ENCODE measurements around the gene GMCL2.

Gene GMCL2

DNA sequence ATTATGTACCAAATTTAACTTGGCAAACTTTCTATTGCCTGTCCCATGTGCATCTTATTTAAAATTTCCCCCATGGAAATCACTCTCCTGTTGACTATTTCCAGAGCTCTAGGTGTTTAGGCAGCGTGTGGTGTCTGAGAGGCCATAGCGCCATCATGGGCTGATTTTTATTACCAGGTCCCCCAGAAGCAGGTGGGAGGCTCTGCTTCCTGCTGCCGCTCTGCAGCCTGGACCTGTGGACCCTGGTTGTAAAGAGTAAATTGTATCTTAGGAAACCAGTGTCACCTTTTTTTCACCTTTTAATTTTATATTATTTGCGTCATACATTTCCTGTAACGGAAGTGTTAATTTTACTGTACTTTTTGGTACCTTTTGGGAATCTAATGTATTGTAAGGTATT, 23.5 kb upstream of the GMCL2 start:
- no peak overlapping the region for H3K4me3 ChIP-seq (ENCODE audit: low read depth, low read length)
- in situ Hi-C loops (cut with HindIII; ENCODE audit: low pct_ligation_motif_present, low sequenced_read_pairs) = no loop called here
- TF ChIP-seq, protein P1, sequence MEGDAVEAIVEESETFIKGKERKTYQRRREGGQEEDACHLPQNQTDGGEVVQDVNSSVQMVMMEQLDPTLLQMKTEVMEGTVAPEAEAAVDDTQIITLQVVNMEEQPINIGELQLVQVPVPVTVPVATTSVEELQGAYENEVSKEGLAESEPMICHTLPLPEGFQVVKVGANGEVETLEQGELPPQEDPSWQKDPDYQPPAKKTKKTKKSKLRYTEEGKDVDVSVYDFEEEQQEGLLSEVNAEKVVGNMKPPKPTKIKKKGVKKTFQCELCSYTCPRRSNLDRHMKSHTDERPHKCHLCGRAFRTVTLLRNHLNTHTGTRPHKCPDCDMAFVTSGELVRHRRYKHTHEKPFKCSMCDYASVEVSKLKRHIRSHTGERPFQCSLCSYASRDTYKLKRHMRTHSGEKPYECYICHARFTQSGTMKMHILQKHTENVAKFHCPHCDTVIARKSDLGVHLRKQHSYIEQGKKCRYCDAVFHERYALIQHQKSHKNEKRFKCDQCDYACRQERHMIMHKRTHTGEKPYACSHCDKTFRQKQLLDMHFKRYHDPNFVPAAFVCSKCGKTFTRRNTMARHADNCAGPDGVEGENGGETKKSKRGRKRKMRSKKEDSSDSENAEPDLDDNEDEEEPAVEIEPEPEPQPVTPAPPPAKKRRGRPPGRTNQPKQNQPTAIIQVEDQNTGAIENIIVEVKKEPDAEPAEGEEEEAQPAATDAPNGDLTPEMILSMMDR (IDR thresholded peaks at IDR 0.05; ENCODE audit: low read depth, low read length, missing control alignments) = no peak
- DNase-seq = no peak
- H3K27ac ChIP-seq = no peak overlapping the region
- peaks cover 95% of the 10 kb centered on the region for H3K36me3 ChIP-seq (replicated peaks)
- no peaks in the 10 kb centered on the region for H3K27me3 ChIP-seq (replicated peaks)

GRCh38 chr5:178210073-178210535, 22.9 kb upstream of the GMCL2 start:
- TF ChIP-seq, protein P1 (IDR thresholded peaks at IDR 0.05; ENCODE audit: low read depth, low read length, missing control alignments) = no peak
- no peaks in the 10 kb centered on the region for H3K27me3 ChIP-seq (replicated peaks)
- peaks cover 97% of the 10 kb centered on the region for H3K36me3 ChIP-seq (replicated peaks)
- in situ Hi-C loops (cut with HindIII; ENCODE audit: low pct_ligation_motif_present, low sequenced_read_pairs) = no loop called here
- no peak overlapping the region for H3K27ac ChIP-seq
- no peak for DNase-seq
- no peak overlapping the region for H3K4me3 ChIP-seq (ENCODE audit: low read depth, low read length)

GRCh38 chr5:178209334-178210072, 22.3 kb upstream of the GMCL2 start:
- DNase-seq = no peak
- Histone ChIP-seq H3K4me3 (ENCODE audit: low read depth, low read length) (no peak overlapping the region), H3K27me3 (replicated peaks) (no peaks in the 10 kb centered on the region), H3K27ac (no peak overlapping the region), H3K36me3 (replicated peaks) (peaks cover 95% of the 10 kb centered on the region)
- TF ChIP-seq, protein P1 (IDR thresholded peaks at IDR 0.05; ENCODE audit: low read depth, low read length, missing control alignments) = no peak
- in situ Hi-C loops (cut with HindIII; ENCODE audit: low pct_ligation_motif_present, low sequenced_read_pairs) = no loop called here

GRCh38 chr5:178208540-178209227, 21.5 kb upstream of the GMCL2 start:
- Histone ChIP-seq H3K27me3 (replicated peaks) (no peaks in the 10 kb centered on the region), H3K27ac (no peak overlapping the region), H3K36me3 (replicated peaks) (peaks cover 87% of the 10 kb centered on the region), H3K4me3 (ENCODE audit: low read depth, low read length) (no peak overlapping the region)
- in situ Hi-C loops (cut with HindIII; ENCODE audit: low pct_ligation_motif_present, low sequenced_read_pairs) = no loop called here
- TF ChIP-seq, protein P1 (IDR thresholded peaks at IDR 0.05; ENCODE audit: low read depth, low read length, missing control alignments) = peak; percentile 51
- no peak for DNase-seq

DNA sequence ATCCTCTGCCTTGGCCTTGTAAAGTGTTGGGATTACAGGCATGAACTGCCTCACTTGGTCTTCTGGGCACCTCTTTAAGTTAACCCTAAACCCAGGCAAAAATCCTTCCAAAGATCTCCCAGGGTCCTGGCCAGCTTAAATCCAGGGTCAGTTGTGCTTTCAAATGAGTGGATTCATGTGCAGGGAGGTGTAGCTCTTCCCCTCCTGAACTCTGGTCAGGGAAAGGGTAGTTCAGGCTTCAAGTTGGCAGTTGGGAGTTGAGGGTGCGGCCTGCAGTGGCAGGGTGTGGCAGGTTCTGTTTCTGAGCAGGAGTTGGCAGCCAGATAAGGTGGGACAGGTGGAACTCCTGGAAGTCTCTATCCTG, 20.7 kb upstream of the GMCL2 start:
- no peaks in the 10 kb centered on the region for H3K27me3 ChIP-seq (replicated peaks)
- TF ChIP-seq, protein P1 (IDR thresholded peaks at IDR 0.05; ENCODE audit: low read depth, low read length, missing control alignments) = no peak
- H3K36me3 ChIP-seq (replicated peaks) = peaks cover 81% of the 10 kb centered on the region
- no peak for DNase-seq
- no peak overlapping the region for H3K27ac ChIP-seq
- in situ Hi-C loops (cut with HindIII; ENCODE audit: low pct_ligation_motif_present, low sequenced_read_pairs) = no loop called here
- H3K4me3 ChIP-seq (ENCODE audit: low read depth, low read length) = no peak overlapping the region

Measured in brain microvascular endothelial cell (primary cell).